GM18507 (cell line): ENCODE data around the gene ARL3.

Source experiments
- DNase-seq: peaks from one replicate; pipeline ENCODE4 v3.0.0; 2011; ENCODE audit warnings: low read depth; ENCODE audit not compliant: insufficient read length; ENCODE audit errors: extremely low spot score
- FAIRE-seq: peaks from 2 replicates; lab custom pipeline; 2011; peaks lifted over from hg19 to GRCh38; lab: Jason Lieb, UNC

Gene ARL3

DNA sequence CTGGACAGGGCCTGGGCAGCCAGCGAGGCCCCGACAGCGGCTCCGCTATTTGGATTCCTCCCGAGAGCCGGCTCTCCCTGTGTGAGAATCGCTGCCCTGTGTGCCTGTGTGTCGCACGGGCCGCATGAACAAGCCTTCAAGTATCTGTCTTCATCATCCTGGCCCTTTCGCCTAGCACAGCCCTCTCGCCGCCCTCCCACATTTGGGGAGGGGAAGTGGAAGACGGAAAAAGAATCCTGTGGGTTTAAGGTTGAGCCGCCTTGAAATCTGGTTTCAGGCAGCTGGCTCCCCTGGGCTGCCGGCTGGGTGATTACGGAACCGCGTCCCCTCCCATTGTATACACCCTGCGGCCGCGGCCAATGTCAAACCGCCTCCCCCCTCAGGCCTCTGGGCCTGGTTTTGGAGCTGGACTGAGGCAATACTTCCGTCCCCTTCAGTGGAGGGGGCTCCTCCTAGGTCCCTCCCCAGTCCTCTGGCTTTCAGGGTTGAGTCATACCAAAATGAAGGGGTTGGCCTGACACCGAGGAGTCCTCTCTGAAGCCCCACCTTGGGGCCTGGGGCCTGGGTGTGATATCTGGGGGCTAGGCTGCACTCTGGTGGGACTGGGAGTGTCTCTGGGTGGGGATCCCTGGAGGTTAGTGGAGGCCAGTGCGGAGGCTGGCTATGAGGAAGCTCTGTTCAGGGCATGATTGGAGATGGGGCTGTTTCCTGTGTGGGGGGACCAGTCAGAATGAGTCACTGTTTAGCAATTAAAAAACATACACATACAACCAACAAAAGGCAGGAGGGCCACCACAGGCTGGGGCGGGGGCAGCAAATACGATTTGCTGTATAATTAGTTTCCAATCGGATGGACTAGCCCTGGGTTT lies 68.2 kb downstream of the ARL3 start:
- peak; percentile 93 for FAIRE-seq
- no peak for DNase-seq

DNA sequence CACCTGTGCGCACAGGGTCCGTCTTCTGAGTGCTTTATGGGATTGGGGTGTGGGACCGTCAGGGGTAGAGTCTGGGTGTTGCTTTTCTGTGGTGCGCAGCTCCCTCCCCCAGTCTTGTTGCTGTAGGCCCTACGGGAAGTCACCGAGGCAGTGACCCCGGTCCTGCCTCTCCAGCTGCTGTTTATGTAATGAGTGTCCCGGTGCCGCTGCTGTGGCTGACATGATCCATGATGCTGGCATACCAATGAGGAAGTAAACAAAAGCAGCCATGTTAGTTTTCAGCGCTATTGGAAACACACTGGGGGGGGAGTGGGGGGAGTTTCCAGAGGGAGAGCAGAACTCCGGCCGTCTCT lies 68.8 kb downstream of the ARL3 start:
- FAIRE-seq = no peak

DNA sequence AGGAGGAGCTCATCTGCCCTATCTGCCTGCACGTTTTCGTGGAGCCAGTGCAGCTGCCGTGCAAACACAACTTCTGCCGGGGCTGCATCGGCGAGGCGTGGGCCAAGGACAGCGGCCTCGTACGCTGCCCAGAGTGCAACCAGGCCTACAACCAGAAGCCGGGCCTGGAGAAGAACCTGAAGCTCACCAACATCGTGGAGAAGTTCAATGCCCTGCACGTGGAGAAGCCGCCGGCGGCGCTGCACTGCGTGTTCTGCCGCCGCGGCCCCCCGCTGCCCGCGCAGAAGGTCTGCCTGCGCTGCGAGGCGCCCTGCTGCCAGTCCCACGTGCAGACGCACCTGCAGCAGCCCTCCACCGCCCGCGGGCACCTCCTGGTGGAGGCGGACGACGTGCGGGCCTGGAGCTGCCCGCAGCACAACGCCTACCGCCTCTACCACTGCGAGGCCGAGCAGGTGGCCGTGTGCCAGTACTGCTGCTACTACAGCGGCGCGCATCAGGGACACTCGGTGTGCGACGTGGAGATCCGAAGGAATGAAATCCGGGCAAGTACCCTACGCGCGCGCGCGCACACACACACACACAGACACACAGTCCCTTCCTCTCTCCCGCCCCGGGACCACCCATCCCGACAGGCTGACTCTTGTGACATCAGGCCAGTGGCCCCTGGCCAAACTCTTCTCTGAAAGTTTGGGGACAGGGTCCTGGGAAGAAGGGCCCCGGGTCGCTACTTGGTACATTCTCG lies 69.4 kb downstream of the ARL3 start:
- DNase-seq = no peak

More for the DNA sequence above, 68.8 kb downstream of the ARL3 start:
- DNase-seq = no peak

DNA sequence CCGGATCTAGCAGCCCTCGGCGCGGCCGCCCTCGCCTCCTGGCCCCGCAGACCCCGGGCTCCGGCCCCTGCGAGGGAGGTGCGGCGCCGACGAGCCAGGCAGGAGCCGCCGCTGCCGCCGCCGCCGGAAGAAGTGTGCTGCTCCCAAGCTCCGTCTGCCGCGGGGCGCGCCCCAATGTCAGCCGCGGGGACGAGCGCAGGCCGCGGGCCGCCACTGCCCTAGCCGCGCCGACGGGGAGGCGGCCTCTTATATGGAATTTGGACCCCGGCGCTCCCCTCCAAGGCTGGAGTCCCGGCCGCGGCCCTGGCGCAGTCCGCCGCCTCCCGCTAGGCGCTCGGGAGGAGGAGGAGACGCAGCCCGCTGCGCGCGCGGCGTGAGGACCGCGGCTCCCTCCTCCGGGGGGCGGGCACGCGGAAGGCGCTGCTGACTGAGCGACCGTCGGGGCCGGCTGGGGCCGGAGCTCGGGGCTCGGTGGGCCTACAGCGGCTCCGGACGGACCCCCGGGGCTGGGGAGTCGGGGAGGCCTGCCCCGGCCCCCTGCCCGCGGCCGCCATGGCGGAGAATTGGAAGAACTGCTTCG lies 70.0 kb downstream of the ARL3 start, which contains the start of gene TRIM8:
TSS of gene TRIM8 (plus strand) at position 414 of the 580 bp plus-strand sequence. CDS start at position 553, 139 bp downstream.
- DNase-seq = no peak
- peak; percentile 9 for FAIRE-seq

More for the DNA sequence above, 69.4 kb downstream of the ARL3 start:
- FAIRE-seq = peak; percentile 56

DNA sequence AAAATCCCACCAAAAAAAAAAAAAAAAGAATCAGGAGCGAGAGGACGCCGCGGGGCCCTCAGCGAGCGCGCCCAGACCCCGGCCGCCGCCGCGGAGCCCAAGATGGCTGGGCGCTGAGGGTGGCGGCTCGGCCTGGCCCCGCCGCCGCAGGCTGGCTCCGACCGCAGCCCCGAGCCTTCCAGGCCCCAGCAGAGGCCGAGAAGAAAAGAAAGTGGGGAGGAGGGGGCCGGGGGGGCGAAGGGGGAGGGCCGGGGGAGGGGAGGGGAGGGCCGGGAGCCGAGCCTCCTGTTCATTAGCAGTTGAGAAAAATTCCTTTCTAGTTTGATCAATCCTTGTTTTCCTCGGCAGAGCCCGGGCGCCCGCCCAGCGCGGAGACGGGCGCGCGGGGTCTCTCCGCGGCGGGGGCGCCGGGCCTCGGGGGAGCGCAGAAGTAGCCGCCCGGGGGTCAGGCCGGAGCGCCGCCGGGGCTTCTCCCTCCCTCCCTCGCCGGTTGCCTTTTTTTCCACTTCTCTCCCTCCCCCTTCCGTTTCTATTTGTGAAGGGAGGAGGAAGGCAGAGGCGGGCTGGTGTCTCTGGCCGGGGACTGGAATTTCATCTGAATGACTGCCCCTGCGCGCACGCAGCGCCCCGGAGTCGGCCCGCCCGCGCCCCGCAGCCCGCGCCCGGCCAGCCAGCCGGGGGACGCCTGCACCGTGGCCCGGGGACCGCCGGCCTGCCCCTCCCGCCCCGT lies 70.7 kb downstream of the ARL3 start:
- DNase-seq (no peak), FAIRE-seq (peak; percentile 57)

DNA sequence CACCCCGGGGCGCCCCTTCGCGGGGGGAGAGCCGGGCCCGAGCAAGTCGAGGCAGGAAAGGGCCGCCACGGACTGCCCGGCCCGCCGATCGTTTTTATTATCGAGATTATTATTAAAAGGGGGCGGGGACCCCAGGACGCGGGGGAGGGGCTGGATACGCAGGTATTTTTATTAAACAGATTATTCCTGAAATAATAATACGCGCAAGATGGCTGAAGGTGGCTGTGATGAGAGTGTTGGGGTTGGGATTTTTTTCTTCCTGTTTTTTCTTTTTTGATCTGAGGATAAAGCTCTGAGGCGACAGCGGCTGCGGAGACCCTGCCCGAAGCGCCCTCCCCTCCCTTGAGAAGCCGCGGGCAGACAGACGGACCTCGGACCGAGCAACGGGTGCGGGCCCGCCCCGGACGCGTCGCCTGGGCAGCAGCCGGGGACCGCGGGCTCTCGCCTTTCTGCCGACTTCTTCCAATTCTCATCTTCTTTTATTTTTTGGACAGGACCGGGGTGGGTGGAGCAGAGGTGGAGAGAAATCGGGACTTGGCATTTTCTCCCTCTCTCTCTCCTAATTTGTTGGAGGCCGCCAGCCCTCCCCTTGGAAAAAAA lies 71.4 kb downstream of the ARL3 start:
- DNase-seq = no peak

DNA sequence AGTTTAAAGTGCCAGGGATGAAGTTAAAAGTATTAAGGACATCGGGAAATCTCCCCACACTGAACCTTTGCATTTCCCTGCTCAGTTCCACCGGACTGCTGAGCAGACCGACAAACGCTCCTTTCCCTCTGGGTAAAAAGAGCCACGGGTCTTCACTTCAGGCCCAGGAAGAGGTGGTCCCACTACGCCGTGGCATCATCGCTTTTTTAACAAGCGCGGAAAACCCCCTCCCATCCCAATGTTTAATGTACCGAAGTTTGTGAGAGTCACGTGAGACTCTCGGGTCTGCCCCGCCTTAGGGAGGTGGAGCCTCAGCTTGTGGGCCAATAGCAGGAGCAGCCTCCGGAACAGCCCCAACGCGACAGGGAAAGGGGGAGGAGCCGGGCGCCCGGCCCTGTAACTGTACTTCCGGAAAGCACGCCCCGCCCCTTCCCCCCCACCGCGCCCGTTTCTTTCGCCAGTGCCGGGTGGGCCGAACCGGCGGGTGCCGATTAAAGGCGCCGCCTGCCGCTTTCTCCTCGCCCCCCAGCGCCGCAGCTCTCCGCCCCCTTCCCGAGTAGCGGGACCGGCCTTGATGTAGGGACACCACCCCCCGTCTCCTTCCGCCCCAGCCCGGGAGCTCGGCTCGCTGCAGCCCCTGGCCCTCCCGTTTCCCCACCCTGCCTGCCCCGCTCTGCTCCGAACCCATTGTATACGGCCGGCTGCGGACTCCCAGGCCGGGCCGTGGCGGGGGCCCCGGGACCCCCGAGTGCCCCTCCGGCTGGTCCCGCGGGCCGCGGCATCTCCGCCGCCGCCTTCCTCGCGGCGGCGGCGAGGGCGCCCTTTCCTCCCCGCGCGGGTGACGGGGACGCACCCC lies 72.1 kb downstream of the ARL3 start:
- FAIRE-seq (peak; percentile 98), DNase-seq (peak; percentile 88)

More for the DNA sequence above, 71.4 kb downstream of the ARL3 start:
- no peak for FAIRE-seq

DNA sequence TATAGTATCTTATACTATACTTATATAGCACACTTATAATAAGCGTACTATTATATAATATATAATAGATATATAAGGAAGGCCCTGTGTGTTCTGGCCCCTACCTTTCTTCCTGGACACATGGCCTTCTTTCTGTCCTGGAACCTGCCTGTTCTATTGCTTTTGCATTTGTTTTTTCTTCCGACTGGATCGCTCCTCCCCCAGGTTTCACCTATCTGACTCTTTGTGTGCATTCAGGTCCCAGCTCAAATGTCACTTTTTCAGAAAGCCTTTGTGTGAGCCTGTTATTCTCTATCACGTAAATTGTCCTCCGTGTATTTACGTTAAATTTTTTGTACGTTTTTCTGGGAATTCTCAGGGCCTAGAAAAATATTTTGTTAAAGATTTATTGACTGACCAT lies 72.8 kb downstream of the ARL3 start:
- DNase-seq (no peak), FAIRE-seq (no peak)

DNA sequence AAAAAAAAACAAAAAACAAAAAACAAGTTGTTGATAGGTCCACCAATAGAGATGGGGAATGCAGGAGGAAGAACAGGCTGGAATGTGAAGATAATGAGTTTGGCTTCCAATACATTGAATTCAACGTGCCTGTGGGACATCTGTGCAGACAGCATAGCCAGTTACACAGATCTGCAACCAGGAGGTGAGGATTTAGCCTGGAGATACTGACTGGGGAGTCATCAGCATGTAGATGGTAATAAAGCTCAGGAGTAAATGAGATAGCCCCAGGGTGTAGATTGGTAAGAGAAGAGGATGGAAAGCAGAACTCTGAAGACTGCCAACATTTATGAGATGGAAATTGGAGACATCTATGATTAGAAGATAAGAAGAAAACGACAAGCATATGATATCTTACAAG lies 74.7 kb downstream of the ARL3 start:
- FAIRE-seq = no peak
- no peak for DNase-seq

DNA sequence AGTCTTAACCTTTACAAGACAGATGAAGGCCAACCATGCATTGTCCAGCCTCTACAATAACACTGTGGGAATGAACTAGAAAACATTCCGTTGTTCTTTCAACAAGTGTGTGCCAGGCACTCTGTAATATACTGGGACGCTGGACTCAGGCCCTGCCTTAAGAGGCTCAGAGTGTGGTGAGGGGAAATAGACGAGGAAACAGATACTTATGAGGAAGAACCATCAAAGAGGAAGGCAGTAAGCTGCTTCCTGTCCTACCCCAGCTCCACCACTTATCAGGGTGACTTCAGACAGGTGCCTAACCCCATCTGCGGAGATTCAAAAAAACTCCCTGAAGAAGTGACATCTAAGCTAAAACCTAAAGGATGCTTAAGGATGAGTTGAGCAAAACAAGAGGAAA lies 78.8 kb downstream of the ARL3 start:
- FAIRE-seq (no peak), DNase-seq (no peak)

DNA sequence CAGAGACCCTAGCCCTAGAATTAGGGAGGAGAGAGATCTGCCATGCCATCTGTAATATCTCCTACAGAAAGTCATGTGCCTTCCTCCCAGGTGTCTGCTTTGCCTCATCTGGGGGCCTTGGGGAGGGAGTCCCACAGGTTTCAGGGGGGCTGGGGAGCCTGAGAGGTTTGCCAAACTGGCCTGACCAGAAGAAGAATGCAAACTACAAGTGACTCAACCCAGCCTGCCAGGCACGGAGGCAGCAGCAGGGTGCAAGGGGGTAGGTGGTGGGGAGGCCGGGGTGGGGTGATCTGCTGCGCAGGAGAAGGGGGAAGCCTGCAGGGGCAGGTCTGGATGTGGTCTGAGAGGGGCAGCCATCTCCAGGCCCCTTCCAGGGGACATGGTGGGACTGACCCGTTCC lies 79.5 kb downstream of the ARL3 start:
- DNase-seq (no peak), FAIRE-seq (no peak)

DNA sequence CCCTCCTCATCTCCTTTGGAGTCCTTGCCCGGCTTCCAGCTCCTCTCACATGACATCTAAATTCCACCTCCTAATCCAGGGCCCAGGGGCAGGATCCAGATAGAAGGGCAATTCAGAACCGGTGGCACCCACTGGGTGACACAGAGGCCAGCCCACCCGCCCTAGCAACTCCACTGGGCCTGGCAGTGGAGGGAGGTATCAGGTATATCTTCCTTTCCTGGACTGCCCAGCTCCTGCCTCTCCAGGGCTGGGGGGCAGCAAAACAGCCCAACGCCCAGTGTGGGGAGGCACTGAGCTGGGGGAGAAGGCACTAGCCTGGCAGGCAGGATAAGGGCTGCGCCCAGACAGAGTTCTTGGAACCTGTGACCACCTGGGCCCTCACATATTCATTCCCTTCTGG lies 80.3 kb downstream of the ARL3 start:
- FAIRE-seq = no peak
- no peak for DNase-seq

DNA sequence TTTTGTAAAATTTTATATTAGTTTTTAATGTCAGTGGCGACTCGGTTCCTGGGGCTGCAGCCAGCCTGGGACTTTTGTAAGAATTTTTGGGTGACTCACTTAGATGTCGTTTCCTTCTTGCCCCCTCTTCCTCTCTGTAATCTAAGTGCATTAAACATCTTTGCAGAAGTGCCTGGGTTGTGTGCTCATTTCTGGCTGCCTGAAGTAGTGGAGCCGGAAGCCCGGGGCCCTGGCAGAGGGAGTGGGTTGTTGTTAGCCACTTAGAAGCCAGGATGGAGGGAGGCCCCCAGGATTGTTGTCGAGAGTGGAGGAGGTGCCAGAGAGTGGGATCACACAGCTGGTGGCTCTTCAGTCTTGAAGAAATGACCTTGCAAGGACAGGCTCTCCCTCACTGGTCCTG lies 80.9 kb downstream of the ARL3 start:
- DNase-seq (no peak), FAIRE-seq (no peak)

DNA sequence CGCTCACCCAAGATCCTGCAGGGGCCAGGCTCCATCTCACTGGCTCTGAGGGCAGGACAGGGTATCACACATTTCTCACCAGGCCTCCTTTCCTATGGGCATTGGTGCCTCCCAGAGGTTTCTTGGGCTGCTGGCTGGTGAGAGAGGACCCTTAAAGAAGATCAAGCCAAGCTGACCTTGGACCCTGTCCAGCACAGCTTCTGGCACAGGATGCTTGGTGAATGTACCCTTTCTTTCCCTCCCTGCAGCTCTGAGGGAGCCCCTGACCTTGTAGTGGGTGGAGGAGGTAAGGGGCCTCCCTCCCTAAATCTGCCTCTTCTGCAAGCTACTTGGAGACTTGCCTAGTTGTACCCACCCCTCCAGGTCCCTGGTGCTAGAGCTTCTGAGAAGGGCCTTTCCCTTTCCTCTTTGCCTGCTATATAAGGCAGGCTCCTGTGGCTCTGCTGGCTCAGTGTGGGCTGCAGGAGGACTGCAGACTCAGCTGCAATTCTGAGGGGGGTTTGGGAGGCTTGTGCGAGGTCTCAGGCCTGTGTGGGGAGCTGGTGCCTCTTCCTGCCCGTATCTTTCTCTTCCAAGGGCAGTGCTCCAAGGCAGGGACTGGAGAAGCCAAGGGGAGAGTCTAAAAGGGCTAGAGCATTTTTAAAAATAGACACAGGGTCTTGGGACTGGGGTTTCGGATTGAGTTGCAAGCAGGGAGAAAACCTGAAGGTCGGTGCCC lies 81.6 kb downstream of the ARL3 start:
- FAIRE-seq (no peak), DNase-seq (no peak)

DNA sequence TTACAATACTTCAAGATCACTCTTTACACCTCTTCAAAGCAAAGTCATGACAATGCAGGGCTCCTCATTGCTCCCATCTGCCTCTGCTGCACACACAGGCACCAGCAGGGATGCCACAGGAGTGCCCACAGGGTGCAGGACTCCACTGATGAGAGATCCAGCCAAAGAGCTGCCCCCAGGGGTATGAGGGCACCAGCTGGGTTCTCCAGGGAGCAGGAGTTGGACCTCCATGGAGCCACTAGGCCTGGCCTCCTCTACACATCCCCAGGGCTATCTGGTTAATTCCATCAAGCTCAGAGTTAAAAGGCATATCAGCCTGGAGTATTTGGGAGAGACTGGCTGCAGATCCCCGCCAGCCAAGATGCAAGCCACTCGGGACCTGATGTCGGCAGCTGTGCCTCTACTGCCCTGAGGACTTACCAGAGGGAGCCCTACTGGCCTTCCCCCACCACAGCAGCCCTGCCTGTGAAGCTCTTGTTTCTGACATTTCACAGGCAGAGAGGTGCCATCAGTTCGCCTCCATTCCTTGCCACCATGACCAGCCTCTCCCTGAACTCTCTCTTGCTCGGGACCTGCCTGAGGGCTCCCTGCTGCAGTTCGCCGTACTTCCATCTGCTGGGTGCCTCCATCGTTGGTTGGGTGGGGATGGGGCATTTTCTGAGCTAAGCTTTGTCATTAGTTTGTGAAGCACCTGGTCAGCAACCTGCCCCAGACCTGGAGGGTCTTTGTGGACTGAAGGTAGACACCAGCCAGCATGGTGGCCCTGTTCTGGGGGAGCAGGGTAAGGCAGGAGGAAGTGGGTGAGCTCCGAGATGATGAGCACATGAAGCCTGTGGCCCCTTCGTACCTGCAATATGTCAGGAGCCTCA lies 82.4 kb downstream of the ARL3 start:
- FAIRE-seq (no peak), DNase-seq (no peak)

DNA sequence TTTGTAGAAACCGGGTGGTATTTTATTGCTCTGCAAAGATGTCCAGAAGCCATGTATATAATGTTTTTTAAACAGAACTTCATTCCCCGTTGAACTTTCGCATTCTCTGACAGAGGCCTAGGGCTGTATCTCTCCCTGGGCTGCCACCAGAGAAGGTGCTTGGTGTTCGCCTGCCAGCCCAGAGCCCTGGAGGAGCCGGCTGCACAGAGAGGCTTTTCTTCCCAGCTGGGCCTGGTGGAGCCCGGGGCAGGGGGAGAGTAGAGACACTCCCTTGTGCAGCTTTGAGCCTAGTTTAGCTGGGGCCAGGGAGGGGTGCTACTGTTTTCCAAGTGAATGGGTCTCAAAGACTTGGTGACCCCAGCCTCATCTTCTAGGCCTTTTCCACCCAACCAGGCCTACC lies 83.5 kb downstream of the ARL3 start:
- FAIRE-seq (no peak), DNase-seq (no peak)
